Spleen (tissue), 7 donors: Measurements from ENCODE around the gene RNF6.

ENCODE experiments used
- CTCF ChIP-seq, 11 experiments: fragments of 200-600 bp in 7 of 11; fragments of 450-650 bp in 4 of 11; sonication (generic) in 4 of 11; IDR thresholded peaks in 8 of 11; conservative IDR thresholded peaks in 3 of 11; 1 replicate in 7 of 11; 2 replicates in 4 of 11; pipeline versions ENCODE4 v1.4.0 to v1.8.0; 2016 to 2021; ENCODE audit warnings: antibody characterized with exemption in 11 of 11, inconsistent platforms in 4 of 11, mild to moderate bottlenecking in 1 of 11
- POLR2A ChIP-seq, 3 donors: fragments of 450-650 bp; IDR thresholded peaks; one replicate each; pipeline ENCODE4 v1.5.1; 2017; ENCODE audit warnings: antibody characterized with exemption in 3 of 3, mild to moderate bottlenecking in 1 of 3
- POLR2AphosphoS5 ChIP-seq, 3 donors: sonication (generic); formaldehyde crosslinking; IDR thresholded peaks; one replicate each; pipeline ENCODE4 v1.5.1; 2017; ENCODE audit warnings: antibody characterized with exemption in 3 of 3
- donor health status: DM: no; HTN: no; CAD: no; lungs with moderate emphysema.
- donor health status: DM: no; HTN: no; CAD: no.
- donor health status: DM: no; HTN: no; CAD: no.

- TF ChIP-seq POLR2A (IDR thresholded peaks at IDR 0.05) (no peak), CTCF (IDR thresholded peaks at IDR 0.05 in 8 of 11, conservative IDR thresholded peaks at IDR 0.05 in 3 of 11) (no peak), POLR2AphosphoS5 (IDR thresholded peaks at IDR 0.05) (no peak)
These were observed 6.1 kb downstream of the RNF6 start for GRCh38 chr13:26216042-26216441.
